Osteocyte (in vitro differentiated cells): ENCODE data around the gene SPRR2E. TPM values are rescaled to one million over a fixed set of nuclear protein-coding genes. Genes with fewer than 3 reads are reported as not detected.

Source experiments
- DNase-seq: peaks from one replicate; pipeline ENCODE4 v3.0.0; 2021; ENCODE audit warnings: mixed read lengths; ENCODE audit not compliant: unreplicated experiment; ENCODE audit errors: extremely low spot score
- H3K27ac Mint-ChIP-seq: one replicate; pipeline ENCODE4 v1.8.0; 2021; ENCODE audit warnings: mild to moderate bottlenecking, mixed read lengths; ENCODE audit not compliant: unreplicated experiment
- H3K27me3 Mint-ChIP-seq: one replicate; pipeline ENCODE4 v1.8.0; 2021; ENCODE audit warnings: mixed read lengths; ENCODE audit not compliant: unreplicated experiment
- H3K36me3 Mint-ChIP-seq: one replicate; pipeline ENCODE4 v1.8.0; 2021; ENCODE audit warnings: mixed read lengths; ENCODE audit not compliant: unreplicated experiment
- H3K4me1 Mint-ChIP-seq: one replicate; pipeline ENCODE4 v1.8.0; 2021; ENCODE audit warnings: mixed read lengths; ENCODE audit not compliant: unreplicated experiment
- H3K4me3 Mint-ChIP-seq: one replicate; pipeline ENCODE4 v1.8.0; 2021; ENCODE audit warnings: mild to moderate bottlenecking, moderate library complexity, mixed read lengths; ENCODE audit not compliant: unreplicated experiment
- H3K9me3 Mint-ChIP-seq: one replicate; pipeline ENCODE4 v1.8.0; 2021; ENCODE audit warnings: mixed read lengths; ENCODE audit not compliant: unreplicated experiment
- total RNA-seq: library from RNA; stranded (reverse); gene quantifications from 2 replicates; pipeline ENCODE4 v1.2.1, GENCODE V29; 2021
- TF ChIP-seq, protein P1 (sequence below): fragments of 200-600 bp; sonication (generic); IDR thresholded peaks from 2 replicates; pipeline ENCODE4 v1.5.0; 2021; ENCODE audit warnings: antibody characterized with exemption, mild to moderate bottlenecking, moderate library complexity

The SPRR2E gene
- total RNA-seq, 1 donor from 2014 or later = not detected

GRCh38 chr1:153095764-153096163 is 1.4 kb upstream of the SPRR2E start:
- no peak for DNase-seq
- TF ChIP-seq, protein P1, sequence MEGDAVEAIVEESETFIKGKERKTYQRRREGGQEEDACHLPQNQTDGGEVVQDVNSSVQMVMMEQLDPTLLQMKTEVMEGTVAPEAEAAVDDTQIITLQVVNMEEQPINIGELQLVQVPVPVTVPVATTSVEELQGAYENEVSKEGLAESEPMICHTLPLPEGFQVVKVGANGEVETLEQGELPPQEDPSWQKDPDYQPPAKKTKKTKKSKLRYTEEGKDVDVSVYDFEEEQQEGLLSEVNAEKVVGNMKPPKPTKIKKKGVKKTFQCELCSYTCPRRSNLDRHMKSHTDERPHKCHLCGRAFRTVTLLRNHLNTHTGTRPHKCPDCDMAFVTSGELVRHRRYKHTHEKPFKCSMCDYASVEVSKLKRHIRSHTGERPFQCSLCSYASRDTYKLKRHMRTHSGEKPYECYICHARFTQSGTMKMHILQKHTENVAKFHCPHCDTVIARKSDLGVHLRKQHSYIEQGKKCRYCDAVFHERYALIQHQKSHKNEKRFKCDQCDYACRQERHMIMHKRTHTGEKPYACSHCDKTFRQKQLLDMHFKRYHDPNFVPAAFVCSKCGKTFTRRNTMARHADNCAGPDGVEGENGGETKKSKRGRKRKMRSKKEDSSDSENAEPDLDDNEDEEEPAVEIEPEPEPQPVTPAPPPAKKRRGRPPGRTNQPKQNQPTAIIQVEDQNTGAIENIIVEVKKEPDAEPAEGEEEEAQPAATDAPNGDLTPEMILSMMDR = no peak
- no peaks in the 10 kb centered on the region for H3K27me3 Mint-ChIP-seq

GRCh38 chr1:153087652-153088051 is 6.7 kb downstream of the SPRR2E start:
- Mint-ChIP-seq H3K4me3 (no peak overlapping the region), H3K9me3 (no peaks in the 10 kb centered on the region), H3K4me1 (no peaks in the 10 kb centered on the region), H3K27ac (no peak overlapping the region), H3K36me3 (no peaks in the 10 kb centered on the region), H3K27me3 (no peaks in the 10 kb centered on the region)
- DNase-seq = no peak
- TF ChIP-seq, protein P1 = no peak

More at GRCh38 chr1:153095764-153096163, 1.4 kb upstream of the SPRR2E start:
- no peaks in the 10 kb centered on the region for H3K4me1 Mint-ChIP-seq
- H3K4me3 Mint-ChIP-seq = no peak overlapping the region
- H3K9me3 Mint-ChIP-seq = no peaks in the 10 kb centered on the region
- no peaks in the 10 kb centered on the region for H3K36me3 Mint-ChIP-seq
- no peak overlapping the region for H3K27ac Mint-ChIP-seq

- Mint-ChIP-seq H3K9me3 (peaks cover 5% of the 10 kb centered on the region), H3K36me3 (no peaks in the 10 kb centered on the region), H3K4me3 (no peak overlapping the region), H3K4me1 (no peaks in the 10 kb centered on the region), H3K27ac (no peak overlapping the region), H3K27me3 (no peaks in the 10 kb centered on the region)
- TF ChIP-seq, protein P1 = no peak
- DNase-seq = no peak
Observed at GRCh38 chr1:153081736-153082135, 12.6 kb downstream of the SPRR2E start.

GRCh38 chr1:153072806-153073726 is 21.3 kb downstream of the SPRR2E start:
- Mint-ChIP-seq H3K27me3 (no peaks in the 10 kb centered on the region), H3K4me3 (no peak overlapping the region), H3K4me1 (no peaks in the 10 kb centered on the region), H3K9me3 (no peaks in the 10 kb centered on the region), H3K27ac (no peak overlapping the region), H3K36me3 (no peaks in the 10 kb centered on the region)
- TF ChIP-seq, protein P1 = no peak
- no peak for DNase-seq

DNA sequence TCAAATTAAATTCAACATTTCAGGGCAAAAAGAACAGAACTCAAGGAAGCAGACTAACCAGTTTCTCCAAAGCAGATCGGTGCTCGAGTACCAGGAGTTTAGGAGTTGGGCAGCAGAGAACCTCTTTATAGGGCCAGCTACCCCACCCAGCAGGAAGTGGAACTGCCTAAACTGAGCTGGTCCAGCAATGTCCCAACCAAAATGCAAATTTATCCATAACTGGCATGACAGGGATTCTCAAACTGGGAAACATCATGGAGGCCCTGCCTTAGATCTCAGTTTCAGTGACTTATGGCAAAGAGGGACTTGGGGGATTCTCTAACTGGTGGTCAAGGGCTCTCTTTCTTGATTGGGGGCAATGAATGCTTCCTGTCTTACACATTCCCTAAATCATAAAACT is 22.8 kb downstream of the SPRR2E start, which contains the start of gene SPRR2B:
TSS of gene SPRR2B (minus strand) at position 101 of the 400 bp plus-strand sequence. CDS start 772 bp downstream, outside the sequence.
- TF ChIP-seq, protein P1 = no peak
- Mint-ChIP-seq H3K27ac (no peak within 1 kb of the TSS), H3K4me3 (no peak within 1 kb of the TSS), H3K27me3 (no peaks in the 10 kb centered on the region), H3K9me3 (no peaks in the 10 kb centered on the region), H3K4me1 (no peaks in the 10 kb centered on the region), H3K36me3 (no peaks in the 10 kb centered on the region)
- DNase-seq = no peak
